Panc1 (cell line): ENCODE measurements around the gene IRGQ. TPM values are rescaled to one million over a fixed set of nuclear protein-coding genes. Genes with fewer than 3 reads are reported as not detected.
"Not testable (repeated sequence)": the region's sequence is repeated elsewhere in the genome, so short reads cannot be mapped to it uniquely, and the experiment has no call there.

Experiments used
- ATAC-seq: fragments of 200-7000 bp; cut with Tn5 transposase; 2 replicates; pipeline ENCODE4 v1.9.1; 2020; ENCODE audit warnings: mild to moderate bottlenecking, moderate library complexity
- BruUV-seq: library from RNA; stranded (reverse); fragments of 400-500 nt; replicated peaks from 2 replicates; lab custom pipeline; 2021; lab: Mats Ljungman, UMichigan
- CTCF ChIA-PET: fragments of 300-600 bp; sonication (Branson Sonifier 250); formaldehyde crosslinking; loops from one replicate; lab custom pipeline; 2022; ENCODE audit warnings: antibody characterized with exemption; lab: Charles Lee
- POLR2A ChIA-PET: fragments of 300-600 bp; sonication (Branson Sonifier 250); formaldehyde crosslinking; loops from one replicate; lab custom pipeline; 2022; ENCODE audit warnings: antibody characterized with exemption; lab: Charles Lee
- DNase-seq: peaks from one replicate; pipeline ENCODE4 v3.0.0-alpha.2; 2010; ENCODE audit warnings: low read depth, low spot score
- H3K27ac ChIP-seq: 2 replicates; pipeline ENCODE4 v1.5.1; 2011; ENCODE audit warnings: mild to moderate bottlenecking, low read length, inconsistent platforms
- H3K27me3 ChIP-seq: fragments of 200-500 bp; sonication (Bioruptor generic); 2 replicates; pipeline ENCODE4 v1.6.0; 2014; ENCODE audit warnings: low read length, inconsistent platforms; ENCODE audit not compliant: control insufficient read depth, insufficient read depth
- H3K36me3 ChIP-seq: fragments of 200-500 bp; sonication (Bioruptor generic); 2 replicates; pipeline ENCODE4 v1.5.1; 2014; ENCODE audit warnings: inconsistent platforms, mild to moderate bottlenecking, low read length, moderate library complexity; ENCODE audit not compliant: control insufficient read depth, insufficient read depth
- H3K4me1 ChIP-seq: 2 replicates; pipeline ENCODE4 v1.5.1; 2011; ENCODE audit warnings: inconsistent platforms, mild to moderate bottlenecking, low read length, moderate library complexity; ENCODE audit not compliant: control insufficient read depth, insufficient read depth
- H3K4me3 ChIP-seq, 2 experiments: 2 replicates each; pipeline ENCODE4 v1.5.1; 2011 to 2012; ENCODE audit warnings: low read depth in 2 of 2, low read length in 2 of 2, mild to moderate bottlenecking in 2 of 2, inconsistent platforms in 1 of 2, moderate library complexity in 1 of 2
- H3K9me3 ChIP-seq: fragments of 200-500 bp; sonication (Bioruptor generic); 2 replicates; pipeline ENCODE4 v1.5.1; 2014; ENCODE audit warnings: low read depth, mild to moderate bottlenecking, inconsistent platforms, low read length, moderate library complexity; ENCODE audit not compliant: control insufficient read depth, insufficient read depth
- CTCF ChIP-seq: fragments of 450-650 bp; IDR thresholded peaks from 2 replicates; pipeline ENCODE4 v1.5.1; 2017; ENCODE audit warnings: mild to moderate bottlenecking
- POLR2AphosphoS5 ChIP-seq: IDR thresholded peaks from 2 replicates; pipeline ENCODE4 v1.6.1; 2012; ENCODE audit warnings: mild to moderate bottlenecking, low read depth, low read length, moderate library complexity
- REST ChIP-seq, 2 experiments: IDR thresholded peaks; 2 replicates each; pipeline ENCODE4 v1.6.1; 2011 to 2012; ENCODE audit warnings: low read depth in 2 of 2, control low read depth in 1 of 2, low read length in 1 of 2, mild to moderate bottlenecking in 1 of 2, moderate library complexity in 1 of 2; ENCODE audit not compliant: insufficient read depth in 1 of 2
- SIN3A ChIP-seq: IDR thresholded peaks from 2 replicates; pipeline ENCODE4 v1.6.1; 2012; ENCODE audit warnings: low read depth, mild to moderate bottlenecking, low read length, moderate library complexity, borderline replicate concordance; ENCODE audit not compliant: insufficient read depth
- TCF7L2 ChIP-seq: IDR thresholded peaks from 2 replicates; pipeline ENCODE4 v1.6.1; 2011; ENCODE audit warnings: mild to moderate bottlenecking, low read depth, low read length, inconsistent platforms
- in situ Hi-C: cut with HindIII; loops from 2 replicates; pipeline ENCODE4 v1.10.0; 2016; ENCODE audit warnings: low sequenced_read_pairs, low pct_unique_long_range_greater_than_20kb
- intact Hi-C: fragments of 100-400 bp; cut with micrococcal nuclease; formaldehyde crosslinking; loops from one replicate; pipeline ENCODE4 v1.10.0; 2022; ENCODE audit not compliant: unreplicated experiment
- total RNA-seq: library from RNA; stranded (reverse); gene quantifications from one replicate; pipeline ENCODE4 v1.2.1, GENCODE V29; 2021; ENCODE audit not compliant: unreplicated experiment

IRGQ gene
- total RNA-seq, 1 experiment from 2014 or later: 20.4 TPM

GRCh38 chr19:43605875-43606568 is 10.1 kb upstream of the IRGQ start:
- H3K9me3 ChIP-seq: no peaks in the 10 kb centered on the region
- intact Hi-C loops: no loop called here
- no peaks in the 10 kb centered on the region for H3K4me1 ChIP-seq
- DNase-seq: no peak
- no peak overlapping the region for H3K27ac ChIP-seq
- ATAC-seq: no peak
- H3K36me3 ChIP-seq: no peaks in the 10 kb centered on the region
- H3K27me3 ChIP-seq: no peaks in the 10 kb centered on the region
- TF ChIP-seq TCF7L2 (no peak), POLR2AphosphoS5 (no peak), CTCF (no peak)
- no peak overlapping the region for H3K4me3 ChIP-seq
- BruUV-seq: no TSS peak
- ChIA-PET CTCF (no interaction called here), POLR2A (no interaction called here)
- in situ Hi-C loops: no loop called here

- intact Hi-C loops, H3K4me3 ChIP-seq, H3K27me3 ChIP-seq, BruUV-seq, ATAC-seq, in situ Hi-C loops, H3K4me1 ChIP-seq, H3K36me3 ChIP-seq, CTCF ChIA-PET, H3K9me3 ChIP-seq, POLR2A ChIA-PET, H3K27ac ChIP-seq, DNase-seq: not testable (repeated sequence)
Observed at GRCh38 chr19:43600326-43600725, 4.4 kb upstream of the IRGQ start.

- H3K4me3 ChIP-seq: no peak overlapping the region
- no peaks in the 10 kb centered on the region for H3K27me3 ChIP-seq
- CTCF ChIA-PET: no interaction called here
- no peaks in the 10 kb centered on the region for H3K9me3 ChIP-seq
- DNase-seq: no peak
- no peak for ATAC-seq
- POLR2A ChIA-PET: no interaction called here
- H3K27ac ChIP-seq: no peak overlapping the region
- intact Hi-C loops: no loop called here
- TSS peak; percentile 58 for BruUV-seq
- TF ChIP-seq TCF7L2 (no peak), CTCF (no peak; the same call in 1 of the 2 replicates), SIN3A (no peak), REST (IDR thresholded peaks at IDR 0.05; ENCODE audit: insufficient read depth in 1 of 2, low read depth in 2 of 2, low read length in 1 of 2) (no peak), POLR2AphosphoS5 (no peak)
- H3K36me3 ChIP-seq: peaks cover 6% of the 10 kb centered on the region; the same call in 1 of the 2 replicates
- peaks cover 7% of the 10 kb centered on the region; the same call in 1 of the 2 replicates for H3K4me1 ChIP-seq
- in situ Hi-C loops: no loop called here
Observed at GRCh38 chr19:43599635-43600295, 3.8 kb upstream of the IRGQ start.
